H1 (cell line): ENCODE measurements around the gene HMCN2. TPM values are rescaled to one million over a fixed set of nuclear protein-coding genes. Genes with fewer than 3 reads are reported as not detected.

Experiments
- CTCF ChIA-PET: fragments of 300-600 bp; sonication (Branson Sonifier 250); formaldehyde crosslinking; loops from one replicate; lab custom pipeline; 2021; ENCODE audit not compliant: partially characterized antibody; lab: Charles Lee
- POLR2A ChIA-PET: fragments of 300-600 bp; sonication (Branson Sonifier 250); formaldehyde crosslinking; loops from one replicate; lab custom pipeline; 2021; ENCODE audit warnings: inconsistent platforms; ENCODE audit not compliant: partially characterized antibody; lab: Charles Lee
- DNase-seq, 2 experiments: peaks; one replicate each; pipeline versions ENCODE4 v3.0.0 to v3.0.0-alpha.2; 2010 to 2022; ENCODE audit warnings: low spot score in 2 of 2, low read depth in 1 of 2, mixed read lengths in 1 of 2
- FAIRE-seq: peaks from 2 replicates; lab custom pipeline; 2011; peaks lifted over from hg19 to GRCh38; lab: Jason Lieb, UNC
- H2AFZ ChIP-seq: 2 replicates; pipeline ENCODE4 v1.8.1; 2012; ENCODE audit warnings: low read length, inconsistent platforms
- H2AK5ac ChIP-seq: 2 replicates; pipeline ENCODE4 v1.6.1; 2013; ENCODE audit warnings: low read depth, low read length
- H2BK120ac ChIP-seq: replicated peaks from 2 replicates; pipeline ENCODE3; 2013; ENCODE audit warnings: low read depth, low read length, inconsistent platforms
- H2BK12ac ChIP-seq: 2 replicates; pipeline ENCODE4 v1.6.1; 2013; ENCODE audit warnings: low read depth, low read length
- H2BK15ac ChIP-seq: 2 replicates; pipeline ENCODE4 v1.6.1; 2013; ENCODE audit warnings: low read length
- H2BK20ac ChIP-seq: 2 replicates; pipeline ENCODE4 v1.6.1; 2013; ENCODE audit warnings: low read length
- H2BK5ac ChIP-seq: 2 replicates; pipeline ENCODE4 v1.6.1; 2013; ENCODE audit warnings: low read depth, low read length
- H3K14ac ChIP-seq: 2 replicates; pipeline ENCODE4 v1.6.1; 2013; ENCODE audit warnings: inconsistent platforms; ENCODE audit not compliant: insufficient read length
- H3K18ac ChIP-seq: 2 replicates; pipeline ENCODE4 v1.6.1; 2013; ENCODE audit warnings: low read length; ENCODE audit errors: extremely low read depth
- H3K23ac ChIP-seq: 2 replicates; pipeline ENCODE4 v1.6.1; 2013; ENCODE audit warnings: inconsistent platforms; ENCODE audit not compliant: insufficient read length
- H3K23me2 ChIP-seq: 2 replicates; pipeline ENCODE4 v1.6.1; 2013; ENCODE audit warnings: low read depth, low read length
- H3K27ac ChIP-seq: 2 replicates; pipeline ENCODE4 v1.6.1; 2011; ENCODE audit warnings: low read depth, low read length, inconsistent platforms
- H3K27me3 ChIP-seq, 4 experiments: replicated peaks in 1 of 4; 1 replicate in 1 of 4; 2 replicates in 3 of 4; pipeline versions ENCODE4 v1.6.1 to v1.8.1; 2011 to 2013; ENCODE audit warnings: low read length in 3 of 4, mild to moderate bottlenecking in 3 of 4, inconsistent platforms in 2 of 4, mixed read lengths in 2 of 4, moderate library complexity in 1 of 4; ENCODE audit not compliant: control insufficient read depth in 3 of 4, insufficient read depth in 3 of 4; ENCODE audit errors: extremely low read depth in 1 of 4
- H3K36me3 ChIP-seq, 4 experiments: 2 replicates each; pipeline versions ENCODE4 v1.6.1 to v1.8.1; 2011 to 2013; ENCODE audit warnings: mild to moderate bottlenecking in 4 of 4, low read length in 3 of 4, moderate library complexity in 2 of 4, control low read depth in 1 of 4, inconsistent platforms in 1 of 4; ENCODE audit not compliant: insufficient read depth in 4 of 4, control insufficient read depth in 2 of 4
- H3K4ac ChIP-seq: replicated peaks from 2 replicates; pipeline ENCODE3; 2013; ENCODE audit warnings: low read length, low read depth, mixed read lengths, inconsistent platforms; ENCODE audit not compliant: insufficient read length
- H3K4me1 ChIP-seq, 4 experiments: replicated peaks in 1 of 4; 1 replicate in 1 of 4; 2 replicates in 3 of 4; pipeline versions ENCODE4 v1.6.1 to v1.8.1; 2011 to 2013; ENCODE audit warnings: low read length in 3 of 4, inconsistent platforms in 2 of 4, mixed read lengths in 1 of 4; ENCODE audit not compliant: insufficient read depth in 4 of 4, control insufficient read depth in 3 of 4
- H3K4me2 ChIP-seq, 2 experiments: 2 replicates each; pipeline versions ENCODE4 v1.6.1 to v1.8.1; 2011 to 2013; ENCODE audit warnings: low read depth in 2 of 2, low read length in 2 of 2, control low read depth in 1 of 2, inconsistent platforms in 1 of 2, mild to moderate bottlenecking in 1 of 2; ENCODE audit not compliant: insufficient read depth in 1 of 2
- H3K4me3 ChIP-seq, 4 experiments: fragments of 200-600, 300-600 bp in 1 of 4; sonication (generic), shearing (Covaris generic), sonication (Bioruptor Twin) in 1 of 4; 2 replicates each; pipeline versions ENCODE4 v1.5.1 to v1.8.1; 2011 to 2016; ENCODE audit warnings: low read length in 4 of 4, low read depth in 3 of 4, control low read depth in 2 of 4, inconsistent platforms in 2 of 4, mild to moderate bottlenecking in 2 of 4, mixed read lengths in 1 of 4, moderate library complexity in 1 of 4; ENCODE audit not compliant: insufficient read depth in 2 of 4; ENCODE audit errors: extremely low read depth in 1 of 4
- H3K56ac ChIP-seq: replicated peaks from 2 replicates; pipeline ENCODE3; 2013; ENCODE audit warnings: low read depth, mild to moderate bottlenecking, mixed read lengths, low read length, inconsistent platforms; ENCODE audit not compliant: insufficient read length
- H3K79me1 ChIP-seq: 2 replicates; pipeline ENCODE4 v1.6.1; 2013; ENCODE audit warnings: low read depth, low read length, control low read depth
- H3K79me2 ChIP-seq, 2 experiments: 2 replicates each; pipeline versions ENCODE4 v1.6.1 to v1.8.1; 2012 to 2013; ENCODE audit warnings: low read length in 2 of 2, mild to moderate bottlenecking in 2 of 2, inconsistent platforms in 1 of 2; ENCODE audit not compliant: insufficient read depth in 2 of 2, control insufficient read depth in 1 of 2
- H3K9ac ChIP-seq, 4 experiments: replicated peaks in 1 of 4; 1 replicate in 1 of 4; 2 replicates in 3 of 4; pipeline versions ENCODE4 v1.6.1 to v1.8.1; 2011 to 2013; ENCODE audit warnings: low read depth in 3 of 4, low read length in 3 of 4, control low read depth in 2 of 4, mild to moderate bottlenecking in 2 of 4, moderate library complexity in 2 of 4, inconsistent platforms in 1 of 4; ENCODE audit errors: extremely low read depth in 1 of 4
- H3K9me3 ChIP-seq, 2 experiments: 2 replicates each; pipeline versions ENCODE4 v1.6.1 to v1.8.1; 2012 to 2013; ENCODE audit warnings: mild to moderate bottlenecking in 2 of 2, moderate library complexity in 2 of 2, control low read depth in 1 of 2, inconsistent platforms in 1 of 2, low read depth in 1 of 2, low read length in 1 of 2, mixed read lengths in 1 of 2; ENCODE audit not compliant: insufficient read depth in 2 of 2
- H4K20me1 ChIP-seq, 2 experiments: replicated peaks in 1 of 2; 2 replicates each; pipeline versions ENCODE3 to v1.8.1; 2011 to 2013; ENCODE audit warnings: inconsistent platforms in 2 of 2, low read length in 2 of 2, mild to moderate bottlenecking in 1 of 2; ENCODE audit not compliant: insufficient read depth in 2 of 2, control insufficient read depth in 1 of 2
- H4K5ac ChIP-seq: 2 replicates; pipeline ENCODE4 v1.6.1; 2013; ENCODE audit warnings: low read length, low read depth, mixed read lengths, inconsistent platforms; ENCODE audit not compliant: insufficient read length
- H4K8ac ChIP-seq: 2 replicates; pipeline ENCODE4 v1.8.0; 2013; ENCODE audit warnings: mild to moderate bottlenecking, moderate library complexity, low read length, inconsistent platforms; ENCODE audit not compliant: insufficient read depth; ENCODE audit errors: extremely low read depth
- H4K91ac ChIP-seq: replicated peaks from 2 replicates; pipeline ENCODE3; 2013; ENCODE audit warnings: low read length, mixed read lengths, inconsistent platforms; ENCODE audit not compliant: insufficient read length
- CBX5 ChIP-seq: fragments of 300-800, 300-1000 bp; sonication (generic); IDR thresholded peaks from 2 replicates; pipeline ENCODE4 v1.7.1; 2016; ENCODE audit warnings: antibody characterized with exemption, low read length, low read depth
- GABPA ChIP-seq: IDR thresholded peaks from 2 replicates; pipeline ENCODE4 v1.6.1; 2011; ENCODE audit warnings: mild to moderate bottlenecking, low read length, moderate library complexity, borderline replicate concordance; ENCODE audit not compliant: insufficient read depth
- HDAC6 ChIP-seq: IDR thresholded peaks from one replicate; pipeline ENCODE4 v1.7.1; 2012; ENCODE audit warnings: low read depth, mild to moderate bottlenecking, inconsistent platforms, low read length, moderate library complexity
- KDM5A ChIP-seq: fragments of 200-600 bp; IDR thresholded peaks from 2 replicates; pipeline ENCODE4 v1.7.1; 2012; ENCODE audit warnings: mild to moderate bottlenecking, low read length, inconsistent platforms, mixed read lengths
- MAFK ChIP-seq: IDR thresholded peaks from 2 replicates; pipeline ENCODE4 v1.6.1; 2012; ENCODE audit warnings: low read depth, mild to moderate bottlenecking, improper control_type of control experiment, low read length
- NANOG ChIP-seq: IDR thresholded peaks from 2 replicates; pipeline ENCODE4 v1.6.1; 2011; ENCODE audit warnings: low read length, low read depth, mild to moderate bottlenecking, inconsistent platforms; ENCODE audit not compliant: insufficient read depth, poor library complexity, severe bottlenecking
- PHF8 ChIP-seq: fragments of 200-600 bp; sonication (generic); conservative IDR thresholded peaks from 2 replicates; pipeline ENCODE4 v1.7.1; 2012; ENCODE audit warnings: low read depth, mild to moderate bottlenecking, inconsistent platforms, low read length, moderate library complexity
- POLR2A ChIP-seq, 2 experiments: IDR thresholded peaks; 1 replicate in 1 of 2; 2 replicates in 1 of 2; pipeline ENCODE4 v1.6.1; 2011; ENCODE audit warnings: low read depth in 2 of 2, low read length in 2 of 2, mild to moderate bottlenecking in 2 of 2; ENCODE audit errors: control extremely low read depth in 1 of 2
- RBBP5 ChIP-seq: IDR thresholded peaks from 2 replicates; pipeline ENCODE4 v1.7.1; 2012; ENCODE audit warnings: low read depth, mild to moderate bottlenecking, inconsistent platforms, low read length, moderate library complexity, borderline replicate concordance
- SIX5 ChIP-seq: IDR thresholded peaks from 2 replicates; pipeline ENCODE4 v1.6.1; 2011; ENCODE audit warnings: mild to moderate bottlenecking, low read depth, low read length
- TAF1 ChIP-seq: IDR thresholded peaks from 2 replicates; pipeline ENCODE4 v1.6.1; 2011; ENCODE audit warnings: mild to moderate bottlenecking, low read depth, low read length
- WGBS, 2 experiments: shearing (Covaris generic) in 1 of 2; methylation state at CpG; one replicate each; pipeline versions ENCODE4 v1.1.6 to v1.1.7; 2013 to 2015; ENCODE audit warnings: low lambda C conversion rate in 2 of 2, mixed read lengths in 2 of 2, inconsistent platforms in 1 of 2, low coverage in 1 of 2, missing lambda C conversion rate in 1 of 2; ENCODE audit not compliant: insufficient replicate concordance in 2 of 2, insufficient coverage in 1 of 2, insufficient read length in 1 of 2; ENCODE audit errors: extremely low coverage in 1 of 2, missing lambda C conversion rate in 1 of 2; 5-methylcytosine and 5-hydroxymethylcytosine counted together
- polyA plus RNA-seq, 7 experiments: library from polyadenylated mRNA; depleted of rRNA in 3 of 7; stranded (reverse) in 5 of 7; unstranded in 2 of 7; fragments of >200 nt in 5 of 7; fragments of 200-250 nt in 2 of 7; gene quantifications; 1 replicate in 5 of 7; 2 replicates in 1 of 7; 4 replicates in 1 of 7; pipeline versions ENCODE4 v1.2.1 to v1.2.3, GENCODE V29; 2011 to 2013; ENCODE audit warnings: missing spikeins in 2 of 7, mixed read lengths in 2 of 7
- total RNA-seq: library from RNA; stranded (reverse); fragmentation: NEBNext Ultra II Directional; extraction: Animal tissue kit (Norgen Biotek cat#: 25700); gene quantifications from 2 replicates; pipeline ENCODE4 v1.2.1, GENCODE V29; 2021

Gene HMCN2
- total and polyA plus RNA-seq, 2 of the 8 experiments (the other 6 are each of a cell fraction or from before 2014, with no cell fraction given): 5.0 to 9.1 TPM

- Histone ChIP-seq H3K4me3 (no peak overlapping the region), H3K4me1 (peaks cover 0 to 12% (median 4%) of the 10 kb centered on the region in 4 experiments; a peak in 4 of 7 replicates), H4K5ac (no peak overlapping the region), H2BK120ac (no peak overlapping the region), H3K79me2 (no peaks in the 10 kb centered on the region), H2AK5ac (no peak overlapping the region), H2AFZ (0 out of 2 replicates have a peak overlapping the region, but pooled peaks have one; percentile 26), H2BK15ac (no peak overlapping the region; the same call in 1 of the 2 replicates), H2BK20ac (no peak overlapping the region), H3K23me2 (no peaks in the 10 kb centered on the region; the same call in 1 of the 2 replicates), H3K9ac (no peak overlapping the region), H3K36me3 (no peaks in the 10 kb centered on the region), H3K14ac (no peak overlapping the region), H3K18ac (no peak overlapping the region), H4K91ac (no peak overlapping the region), H3K23ac (no peak overlapping the region), H3K4ac (no peak overlapping the region), H2BK12ac (no peak overlapping the region), H4K20me1 (no peaks in the 10 kb centered on the region), H3K27me3 (peaks cover 0 to 4% (median 0%) of the 10 kb centered on the region in 4 experiments; a peak in 2 of 7 replicates), H4K8ac (no peak overlapping the region), H3K4me2 (no peak overlapping the region), H2BK5ac (no peak overlapping the region), H3K27ac (no peak overlapping the region), H3K9me3 (no peaks in the 10 kb centered on the region), H3K56ac (no peak overlapping the region), H3K79me1 (no peaks in the 10 kb centered on the region)
- FAIRE-seq: no peak
- TF ChIP-seq GABPA (no peak), KDM5A (no peak), PHF8 (no peak), POLR2A (IDR thresholded peaks at IDR 0.05; ENCODE audit: control extremely low read depth in 1 of 2, low read depth in 2 of 2, low read length in 2 of 2) (no peak), HDAC6 (no peak), NANOG (no peak), TAF1 (no peak), CBX5 (no peak), SIX5 (no peak), RBBP5 (no peak), MAFK (no peak)
- 58% methylated on average over 1 of the region's 1 CpG; no CpG with 5 or more reads in 1 of the 2 experiments for WGBS, 2 experiments
- no peak for DNase-seq
- ChIA-PET CTCF (interaction anchor here (0.9 to 10.0 kb wide), 17 partner anchors 10 to 241 kb away, joined by 3 to 63 read pairs (median 7); no protein-coding TSS in a partner anchor), POLR2A (interaction anchor here (1.0 to 1.3 kb wide), 3 partner anchors 24 to 130 kb away, joined by 3 to 4 read pairs (median 4); partner anchors contain the start of gene HMCN2)
Measured at GRCh38 chr9:130241198-130241535, 24.4 kb upstream of the HMCN2 start.
